ENCODE measurements around the gene HPGD. TPM values are rescaled to one million over a fixed set of nuclear protein-coding genes. Genes with fewer than 3 reads are reported as not detected.

HPGD gene
- 0.37 and 5.5 TPM in 2 replicates for total RNA-seq

DNA sequence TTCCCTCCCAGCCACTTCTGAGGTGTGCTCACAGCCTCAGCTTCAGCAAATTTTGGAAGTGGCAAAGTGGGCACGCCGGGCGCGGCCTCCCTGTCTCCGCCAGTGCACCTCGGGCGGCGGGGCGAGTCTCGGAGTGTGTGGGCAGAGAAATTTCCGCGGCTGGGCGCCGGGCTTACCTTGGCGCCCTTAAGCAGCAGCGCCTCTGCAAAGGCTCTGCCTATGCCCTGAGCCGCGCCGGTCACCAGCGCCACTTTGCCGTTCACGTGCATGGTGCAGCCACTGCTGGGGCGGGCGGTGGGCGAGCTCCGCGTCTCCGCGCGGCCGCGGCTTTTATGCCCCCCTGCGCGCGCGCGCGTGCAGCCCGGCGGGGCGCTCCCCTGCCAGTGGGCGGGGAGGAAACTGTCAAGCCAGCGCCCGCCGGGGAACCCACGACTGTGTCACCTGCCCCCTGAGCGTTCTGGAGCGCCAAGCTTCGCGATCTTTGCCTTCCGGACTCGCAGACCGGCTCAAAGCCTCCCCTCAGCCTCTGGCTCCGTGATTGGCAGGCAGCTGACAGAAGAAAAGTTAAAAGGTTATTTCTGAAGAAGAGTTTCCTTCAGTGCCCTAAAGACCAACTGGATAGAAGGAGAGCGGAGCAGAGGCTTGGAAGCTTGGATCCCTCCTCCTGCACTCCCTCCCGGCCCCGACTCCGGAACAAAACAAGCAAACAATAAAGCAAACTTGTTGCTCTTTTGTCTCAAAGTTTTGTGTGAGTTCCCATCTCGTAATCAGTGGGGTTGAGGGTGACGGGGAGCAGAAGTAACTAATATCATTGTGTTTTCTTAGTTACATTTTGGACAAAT, at the start of gene HPGD:
TSS of gene HPGD (minus strand) at position 306 of the 842 bp plus-strand sequence. CDS start at position 269, 37 bp downstream.

Other genes with a start within 250 kb of the HPGD start
- 27.4 and 30.1 TPM in 2 replicates for gene FBXO8, start 238.8 kb downstream of the HPGD start, total RNA-seq
- gene CEP44, start 238.6 kb downstream of the HPGD start, total RNA-seq = 14.3 and 23.1 TPM in 2 replicates